Neural progenitor cell (in vitro differentiated cells): ENCODE results near the gene TNIK.

Source experiments
- CTCF ChIP-seq: fragments of 200-600 bp; sonication (generic); IDR thresholded peaks from 2 replicates; pipeline ENCODE4 v1.5.1; 2017; ENCODE audit warnings: antibody characterized with exemption, mild to moderate bottlenecking
- EZH2 ChIP-seq: fragments of 200-600 bp; sonication (generic); IDR thresholded peaks from 2 replicates; pipeline ENCODE4 v1.6.1; 2017; ENCODE audit warnings: antibody characterized with exemption, mild to moderate bottlenecking, moderate library complexity
- EZH2phosphoT487 ChIP-seq: fragments of 200-600 bp; sonication (generic); IDR thresholded peaks from 2 replicates; pipeline ENCODE4 v1.6.1; 2017; ENCODE audit warnings: antibody characterized with exemption

GRCh38 chr3:171371354-171371753 lies 88.9 kb downstream of the TNIK start:
- TF ChIP-seq EZH2 (no peak), CTCF (no peak), EZH2phosphoT487 (no peak)
